ENCODE measurements around the gene ALOX5. TPM values are rescaled to one million over a fixed set of nuclear protein-coding genes. Genes with fewer than 3 reads are reported as not detected.
"Not testable (repeated sequence)": the region's sequence is repeated elsewhere in the genome, so short reads cannot be mapped to it uniquely, and the experiment has no call there.

Gene ALOX5
- total RNA-seq (ENCODE audit: low replicate concordance), result 0.96 and 1.6 TPM in 2 replicates

- Mint-ChIP-seq H3K4me1 (peaks cover 8% of the 10 kb centered on the region), H3K36me3 (peaks cover 2% of the 10 kb centered on the region), H3K27ac (peak within 1 kb of the TSS; percentile 24), H3K27me3 (ENCODE audit: insufficient read depth, low read depth) (peaks cover 51% of the 10 kb centered on the region), H3K4me3 (peak within 1 kb of the TSS; percentile 84), H3K9me3 (peaks cover 2% of the 10 kb centered on the region)
- H3K27ac ChIP-seq, result no peak within 1 kb of the TSS
- no peak within 1 kb of the TSS for H3K9ac ChIP-seq
- peaks cover 4% of the 10 kb centered on the region for H3F3A ChIP-seq (ENCODE audit: low read depth)
- TF ChIP-seq CTCF (IDR thresholded peaks at IDR 0.05), result no peak
- TF ChIP-seq EZH2phosphoT487 (IDR thresholded peaks at IDR 0.05), result peak; percentile 51
- TF ChIP-seq EZH2 (IDR thresholded peaks at IDR 0.05), result peak; percentile 74
- H3K9me3 ChIP-seq (ENCODE audit: low read depth), result no peaks in the 10 kb centered on the region
- no peaks in the 10 kb centered on the region for H3K36me3 ChIP-seq
- H3K27me3 ChIP-seq, result peaks cover 94% of the 10 kb centered on the region
- H3K4me1 ChIP-seq, result peaks cover 9% of the 10 kb centered on the region
- peak within 1 kb of the TSS; percentile 95 for H3K4me2 ChIP-seq
- H4K20me1 ChIP-seq (ENCODE audit: low read depth), result no peaks in the 10 kb centered on the region
- peak within 1 kb of the TSS; percentile 60 for H3K4me3 ChIP-seq
- H2AFZ ChIP-seq (replicated peaks), result peak within 1 kb of the TSS; percentile 97
- DNase-seq (ENCODE audit: low spot score), result peak; percentile 77
- H3K79me2 ChIP-seq (ENCODE audit: low read depth), result no peaks in the 10 kb centered on the region
Observed at GRCh38 chr10:45373576-45374349, at the start of gene ALOX5. ALOX5 (plus strand) TSS chr10:45374216; CDS start chr10:45374280, 64 bp downstream.

- H3K27me3 ChIP-seq, result no peaks in the 10 kb centered on the region
- no peak overlapping the region for H3K4me3 ChIP-seq
- Mint-ChIP-seq H3K27ac (no peak overlapping the region), H3K4me1 (no peaks in the 10 kb centered on the region), H3K27me3 (ENCODE audit: insufficient read depth, low read depth) (peaks cover 2% of the 10 kb centered on the region), H3K4me3 (no peak overlapping the region), H3K36me3 (no peaks in the 10 kb centered on the region), H3K9me3 (peaks cover 24% of the 10 kb centered on the region)
- H3F3A ChIP-seq (ENCODE audit: low read depth), result no peaks in the 10 kb centered on the region
- no peaks in the 10 kb centered on the region for H3K9me3 ChIP-seq (ENCODE audit: low read depth)
- H3K4me2 ChIP-seq, result no peak overlapping the region
- no peak overlapping the region for H3K27ac ChIP-seq
- no peaks in the 10 kb centered on the region for H3K36me3 ChIP-seq
- no peaks in the 10 kb centered on the region for H3K79me2 ChIP-seq (ENCODE audit: low read depth)
- DNase-seq (ENCODE audit: low spot score), result no peak
- H3K4me1 ChIP-seq, result no peaks in the 10 kb centered on the region
- no peak for TF ChIP-seq CTCF (IDR thresholded peaks at IDR 0.05)
- no peak for TF ChIP-seq EZH2phosphoT487 (IDR thresholded peaks at IDR 0.05)
- no peak for TF ChIP-seq EZH2 (IDR thresholded peaks at IDR 0.05)
- H4K20me1 ChIP-seq (ENCODE audit: low read depth), result no peaks in the 10 kb centered on the region
- no peak overlapping the region for H3K9ac ChIP-seq
- H2AFZ ChIP-seq (replicated peaks), result no peak overlapping the region
Observed at GRCh38 chr10:45325116-45325515, 48.9 kb upstream of the ALOX5 start.

- not testable (repeated sequence) for H3K27ac Mint-ChIP-seq; H3K9me3 ChIP-seq (ENCODE audit: low read depth); H3K4me1 Mint-ChIP-seq; H3F3A ChIP-seq (ENCODE audit: low read depth); H3K36me3 Mint-ChIP-seq; H2AFZ ChIP-seq (replicated peaks); H4K20me1 ChIP-seq (ENCODE audit: low read depth); H3K4me3 ChIP-seq; H3K36me3 ChIP-seq; H3K4me3 Mint-ChIP-seq; H3K27me3 ChIP-seq; DNase-seq (ENCODE audit: low spot score); H3K79me2 ChIP-seq (ENCODE audit: low read depth); H3K4me1 ChIP-seq; H3K27me3 Mint-ChIP-seq (ENCODE audit: insufficient read depth, low read depth); H3K9ac ChIP-seq; H3K4me2 ChIP-seq; H3K27ac ChIP-seq
- peaks cover 21% of the 10 kb centered on the region for H3K9me3 Mint-ChIP-seq
Observed at GRCh38 chr10:45326864-45327263, 47.2 kb upstream of the ALOX5 start.

GRCh38 chr10:45331824-45332223 lies 42.2 kb upstream of the ALOX5 start:
- not testable (repeated sequence) for H3K79me2 ChIP-seq (ENCODE audit: low read depth); H3K4me3 ChIP-seq; H3F3A ChIP-seq (ENCODE audit: low read depth); DNase-seq (ENCODE audit: low spot score); H3K36me3 Mint-ChIP-seq; H3K36me3 ChIP-seq; H3K27ac Mint-ChIP-seq; H3K27me3 Mint-ChIP-seq (ENCODE audit: insufficient read depth, low read depth); H3K27ac ChIP-seq; H3K4me2 ChIP-seq; H4K20me1 ChIP-seq (ENCODE audit: low read depth); H3K9me3 ChIP-seq (ENCODE audit: low read depth); H3K9ac ChIP-seq; H3K4me1 ChIP-seq; H3K4me1 Mint-ChIP-seq; H2AFZ ChIP-seq (replicated peaks); H3K27me3 ChIP-seq; H3K4me3 Mint-ChIP-seq
- peaks cover 23% of the 10 kb centered on the region for H3K9me3 Mint-ChIP-seq
